ENCODE measurements around the gene CHD9.
"Not testable (repeated sequence)": the region's sequence is repeated elsewhere in the genome, so short reads cannot be mapped to it uniquely, and the experiment has no call there.

The CHD9 gene

DNA sequence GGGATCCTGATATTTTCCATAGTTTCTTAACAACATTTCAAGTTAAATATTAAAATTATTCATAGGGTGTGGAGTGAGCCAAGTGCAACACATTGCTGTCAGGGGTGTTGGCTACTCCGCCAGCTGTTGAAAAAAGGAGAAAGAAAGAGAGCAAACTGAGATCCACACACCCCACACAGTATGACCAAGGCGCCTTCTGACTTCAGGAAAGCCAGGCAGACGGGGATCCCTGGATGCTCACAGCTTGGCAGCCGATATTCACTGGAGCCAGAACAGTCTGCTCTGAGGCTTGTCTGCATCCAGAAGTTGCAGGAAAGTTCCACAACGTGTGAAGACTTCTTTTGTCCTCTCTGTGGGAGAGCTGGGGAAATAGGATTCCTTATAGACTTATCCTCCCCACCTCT, 11.4 kb upstream of the CHD9 start:
- Histone ChIP-seq H4K8ac (ENCODE audit: low read depth, low read length) (no peak overlapping the region), H2BK12ac (ENCODE audit: low read length) (no peak overlapping the region), H4K91ac (ENCODE audit: low read depth, low read length, poor library complexity) (no peak overlapping the region), H2BK15ac (ENCODE audit: low read length) (no peak overlapping the region), H2BK5ac (ENCODE audit: low read length) (peak overlapping the region; percentile 45), H2AK5ac (ENCODE audit: low read depth, low read length) (no peak overlapping the region), H2AFZ (ENCODE audit: low read length) (peak overlapping the region; percentile 77), H3K9me3 (replicated peaks in 1 of 2; ENCODE audit: control insufficient read depth in 2 of 2, insufficient read depth in 1 of 2, low read depth in 1 of 2, low read length in 2 of 2) (peaks cover 0 to 2% of the 10 kb centered on the region in 2 donors), H3K9ac (ENCODE audit: low read depth, low read length, poor library complexity) (no peak overlapping the region), H3K36me3 (replicated peaks in 1 of 2; ENCODE audit: control insufficient read depth in 2 of 2, insufficient read depth in 2 of 2, low read length in 2 of 2) (no peaks in the 10 kb centered on the region), H2BK120ac (ENCODE audit: low read depth, low read length) (no peak overlapping the region), H3K4me3 (ENCODE audit: low read length in 2 of 2) (peak overlapping the region; percentile 29 to 34), H3K4me1 (ENCODE audit: control insufficient read depth in 2 of 2, insufficient read depth in 1 of 2, low read depth in 1 of 2, low read length in 2 of 2) (peaks cover 24 to 30% of the 10 kb centered on the region in 2 donors), H3K79me1 (ENCODE audit: low read depth, low read length) (no peaks in the 10 kb centered on the region), H3K27me3 (ENCODE audit: control insufficient read depth in 3 of 3, insufficient read depth in 3 of 3, low read depth in 1 of 3, low read length in 3 of 3) (no peaks in the 10 kb centered on the region), H3K23ac (ENCODE audit: low read depth, low read length, poor library complexity) (no peak overlapping the region), H3K27ac (replicated peaks; ENCODE audit: low read length) (peak overlapping the region; percentile 38), H3K4ac (ENCODE audit: low read length) (no peak overlapping the region), H3K14ac (ENCODE audit: low read length) (no peak overlapping the region), H3K4me2 (ENCODE audit: insufficient read depth, low read length, poor library complexity, severe bottlenecking) (peak overlapping the region; percentile 80), H3K18ac (ENCODE audit: low read length) (peak overlapping the region; percentile 66)
- DNase-seq (ENCODE audit: low spot score), result no peak
- WGBS, 2 donors (ENCODE audit: extremely low coverage in 2 of 2, insufficient read length in 2 of 2, insufficient replicate concordance in 1 of 2), result no CpG with 5 or more reads among the region's 5 CpGs

DNA sequence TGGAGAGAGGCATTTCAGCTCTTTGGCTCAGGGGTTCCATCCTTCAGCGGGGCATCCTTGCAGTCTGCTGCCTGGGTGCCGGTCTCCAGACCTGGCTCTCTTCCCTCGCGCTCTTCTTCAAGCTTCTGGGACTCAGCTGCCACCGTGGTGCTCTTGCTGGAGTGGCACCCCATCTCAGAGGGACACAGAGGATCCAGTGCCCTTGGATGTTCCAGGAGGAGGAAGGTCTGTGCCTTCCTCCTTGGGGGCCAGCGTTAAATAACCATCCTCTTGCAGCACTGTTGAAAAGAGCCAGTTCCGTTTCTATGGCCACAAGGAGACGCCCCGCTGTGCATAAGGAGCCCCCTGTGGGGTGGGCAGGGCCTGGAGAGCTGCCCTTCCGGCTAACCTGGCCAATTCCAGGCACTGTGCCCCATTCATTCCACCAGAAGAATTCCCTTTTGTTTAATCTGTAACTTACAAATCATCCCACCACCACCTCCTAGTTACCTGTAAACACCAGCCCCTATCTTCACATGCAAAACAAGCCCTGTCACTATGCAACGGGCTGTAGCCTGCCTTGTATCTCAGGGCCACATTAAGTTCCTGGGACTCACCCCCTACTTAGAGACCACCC, 10.7 kb upstream of the CHD9 start:
- H3K36me3 ChIP-seq (replicated peaks in 1 of 2; ENCODE audit: control insufficient read depth in 2 of 2, insufficient read depth in 2 of 2, low read length in 2 of 2), result no peaks in the 10 kb centered on the region
- H2AK5ac ChIP-seq (ENCODE audit: low read depth, low read length), result peak overlapping the region; percentile 61
- H3K79me1 ChIP-seq (ENCODE audit: low read depth, low read length), result no peaks in the 10 kb centered on the region
- no peak overlapping the region for H3K4ac ChIP-seq (ENCODE audit: low read length)
- no peaks in the 10 kb centered on the region for H3K27me3 ChIP-seq (ENCODE audit: control insufficient read depth in 3 of 3, insufficient read depth in 3 of 3, low read depth in 1 of 3, low read length in 3 of 3)
- H2BK12ac ChIP-seq (ENCODE audit: low read length), result peak overlapping the region; percentile 64
- WGBS, 2 donors (ENCODE audit: extremely low coverage in 2 of 2, insufficient read length in 2 of 2, insufficient replicate concordance in 1 of 2), result no CpG with 5 or more reads among the region's 11 CpGs
- H3K4me2 ChIP-seq (ENCODE audit: insufficient read depth, low read length, poor library complexity, severe bottlenecking), result peak overlapping the region; percentile 80
- H2BK120ac ChIP-seq (ENCODE audit: low read depth, low read length), result no peak overlapping the region
- no peak overlapping the region for H3K23ac ChIP-seq (ENCODE audit: low read depth, low read length, poor library complexity)
- H2BK5ac ChIP-seq (ENCODE audit: low read length), result peak overlapping the region; percentile 45
- H2AFZ ChIP-seq (ENCODE audit: low read length), result peak overlapping the region; percentile 77
- peak overlapping the region; percentile 29 to 35 for H3K4me3 ChIP-seq (ENCODE audit: low read length in 2 of 2)
- H4K91ac ChIP-seq (ENCODE audit: low read depth, low read length, poor library complexity), result no peak overlapping the region
- no peak overlapping the region for H2BK15ac ChIP-seq (ENCODE audit: low read length)
- H3K14ac ChIP-seq (ENCODE audit: low read length), result no peak overlapping the region
- H3K9ac ChIP-seq (ENCODE audit: low read depth, low read length, poor library complexity), result peak overlapping the region; percentile 65
- H4K8ac ChIP-seq (ENCODE audit: low read depth, low read length), result no peak overlapping the region
- H3K4me1 ChIP-seq (ENCODE audit: control insufficient read depth in 2 of 2, insufficient read depth in 1 of 2, low read depth in 1 of 2, low read length in 2 of 2), result peaks cover 24 to 30% of the 10 kb centered on the region in 2 donors
- peak; percentile 56 for DNase-seq (ENCODE audit: low spot score)
- peak overlapping the region; percentile 89 for H3K18ac ChIP-seq (ENCODE audit: low read length)
- peaks cover 0 to 2% of the 10 kb centered on the region in 2 donors for H3K9me3 ChIP-seq (replicated peaks in 1 of 2; ENCODE audit: control insufficient read depth in 2 of 2, insufficient read depth in 1 of 2, low read depth in 1 of 2, low read length in 2 of 2)
- peak overlapping the region; percentile 42 for H3K27ac ChIP-seq (replicated peaks; ENCODE audit: low read length)

DNA sequence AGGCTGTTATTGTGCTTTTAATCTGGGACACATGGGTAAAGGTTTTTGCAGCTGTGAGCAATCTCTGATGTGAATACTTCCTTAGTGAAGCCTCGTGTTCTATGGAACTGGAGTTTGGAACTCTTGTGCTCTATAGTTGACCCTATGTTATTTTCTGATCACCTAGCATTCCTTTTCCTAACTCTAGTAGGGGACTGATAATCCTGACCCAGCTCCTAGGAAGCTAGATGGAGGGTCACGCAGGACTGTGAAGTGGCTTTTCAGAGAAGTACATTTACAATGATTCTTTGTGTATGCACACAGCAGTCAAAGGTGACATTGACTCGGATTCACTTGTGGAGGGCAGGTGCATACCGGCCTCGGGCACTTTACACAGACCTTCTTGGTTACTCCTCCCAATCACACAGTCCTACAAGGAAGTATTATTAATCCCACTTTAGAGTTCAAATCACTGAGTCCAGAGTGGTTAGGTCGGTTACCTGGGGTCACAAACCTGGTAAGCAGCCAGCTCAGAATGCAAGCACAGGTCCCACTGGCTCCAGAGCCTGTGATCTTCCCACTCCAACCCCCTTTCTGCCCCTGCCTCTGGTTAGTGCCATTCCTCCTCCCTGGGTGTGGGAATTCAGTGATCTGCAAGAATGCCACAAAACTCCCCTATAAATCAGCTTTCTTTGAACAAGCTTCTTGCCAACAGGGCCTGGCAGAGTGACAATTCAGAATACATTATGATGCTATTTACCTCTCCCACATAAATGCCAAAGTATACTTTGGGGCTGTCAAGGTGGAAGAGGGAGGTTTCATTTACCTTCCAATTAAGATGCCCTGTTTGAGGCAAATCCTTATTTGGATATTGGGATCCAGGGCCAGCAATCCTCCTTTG, 9.2 kb upstream of the CHD9 start:
- H3K4me2 ChIP-seq (ENCODE audit: insufficient read depth, low read length, poor library complexity, severe bottlenecking), result no peak overlapping the region
- no peak overlapping the region for H4K8ac ChIP-seq (ENCODE audit: low read depth, low read length)
- no peak overlapping the region for H3K27ac ChIP-seq (replicated peaks; ENCODE audit: low read length)
- no peak overlapping the region for H2BK120ac ChIP-seq (ENCODE audit: low read depth, low read length)
- no peak overlapping the region for H3K23ac ChIP-seq (ENCODE audit: low read depth, low read length, poor library complexity)
- H3K79me1 ChIP-seq (ENCODE audit: low read depth, low read length), result no peaks in the 10 kb centered on the region
- H2AFZ ChIP-seq (ENCODE audit: low read length), result no peak overlapping the region
- no peaks in the 10 kb centered on the region for H3K27me3 ChIP-seq (ENCODE audit: control insufficient read depth in 3 of 3, insufficient read depth in 3 of 3, low read depth in 1 of 3, low read length in 3 of 3)
- H3K4ac ChIP-seq (ENCODE audit: low read length), result no peak overlapping the region
- no peak overlapping the region for H3K4me3 ChIP-seq (ENCODE audit: low read length in 2 of 2)
- H3K9me3 ChIP-seq (replicated peaks in 1 of 2; ENCODE audit: control insufficient read depth in 2 of 2, insufficient read depth in 1 of 2, low read depth in 1 of 2, low read length in 2 of 2), result peaks cover 0 to 2% of the 10 kb centered on the region in 2 donors
- H3K18ac ChIP-seq (ENCODE audit: low read length), result no peak overlapping the region
- no peak overlapping the region for H3K9ac ChIP-seq (ENCODE audit: low read depth, low read length, poor library complexity)
- H2BK12ac ChIP-seq (ENCODE audit: low read length), result no peak overlapping the region
- H4K91ac ChIP-seq (ENCODE audit: low read depth, low read length, poor library complexity), result no peak overlapping the region
- DNase-seq (ENCODE audit: low spot score), result no peak
- H2BK15ac ChIP-seq (ENCODE audit: low read length), result no peak overlapping the region
- no peak overlapping the region for H3K14ac ChIP-seq (ENCODE audit: low read length)
- WGBS, 2 donors (ENCODE audit: extremely low coverage in 2 of 2, insufficient read length in 2 of 2, insufficient replicate concordance in 1 of 2), result no CpG with 5 or more reads among the region's 6 CpGs
- no peak overlapping the region for H2BK5ac ChIP-seq (ENCODE audit: low read length)
- H3K36me3 ChIP-seq (replicated peaks in 1 of 2; ENCODE audit: control insufficient read depth in 2 of 2, insufficient read depth in 2 of 2, low read length in 2 of 2), result no peaks in the 10 kb centered on the region
- no peak overlapping the region for H2AK5ac ChIP-seq (ENCODE audit: low read depth, low read length)
- peaks cover 24 to 30% of the 10 kb centered on the region in 2 donors for H3K4me1 ChIP-seq (ENCODE audit: control insufficient read depth in 2 of 2, insufficient read depth in 1 of 2, low read depth in 1 of 2, low read length in 2 of 2)

DNA sequence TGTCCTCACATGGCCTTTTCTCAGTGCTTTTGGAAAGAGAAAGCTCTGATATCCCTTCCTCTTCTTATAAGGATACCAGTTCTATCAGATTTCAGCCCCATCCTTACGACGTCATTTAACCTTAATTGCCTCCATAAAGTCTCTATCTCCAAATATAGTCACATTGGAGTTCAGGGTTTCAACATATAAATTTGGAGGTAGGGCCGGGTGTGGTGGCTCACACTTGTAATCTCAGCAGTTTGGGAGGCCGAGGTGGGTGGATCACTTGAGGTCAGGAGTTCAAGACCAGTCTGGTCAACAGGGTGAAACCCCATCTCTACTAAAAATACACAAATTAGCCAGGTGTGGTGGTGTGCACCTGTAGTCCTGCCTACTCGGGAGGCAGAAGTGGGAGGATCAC, 7.3 kb upstream of the CHD9 start:
- not testable (repeated sequence) for H4K91ac ChIP-seq (ENCODE audit: low read depth, low read length, poor library complexity); H2BK5ac ChIP-seq (ENCODE audit: low read length); H3K4me2 ChIP-seq (ENCODE audit: insufficient read depth, low read length, poor library complexity, severe bottlenecking); H3K27ac ChIP-seq (replicated peaks; ENCODE audit: low read length); H3K14ac ChIP-seq (ENCODE audit: low read length); H3K36me3 ChIP-seq (replicated peaks in 1 of 2; ENCODE audit: control insufficient read depth in 2 of 2, insufficient read depth in 2 of 2, low read length in 2 of 2); H2BK120ac ChIP-seq (ENCODE audit: low read depth, low read length); H4K8ac ChIP-seq (ENCODE audit: low read depth, low read length); H2BK12ac ChIP-seq (ENCODE audit: low read length); H2BK15ac ChIP-seq (ENCODE audit: low read length); DNase-seq (ENCODE audit: low spot score); H3K79me1 ChIP-seq (ENCODE audit: low read depth, low read length); H2AK5ac ChIP-seq (ENCODE audit: low read depth, low read length); H3K27me3 ChIP-seq (ENCODE audit: control insufficient read depth in 3 of 3, insufficient read depth in 3 of 3, low read depth in 1 of 3, low read length in 3 of 3); H3K4ac ChIP-seq (ENCODE audit: low read length); H3K4me3 ChIP-seq (ENCODE audit: low read length in 2 of 2); H2AFZ ChIP-seq (ENCODE audit: low read length); H3K23ac ChIP-seq (ENCODE audit: low read depth, low read length, poor library complexity); H3K18ac ChIP-seq (ENCODE audit: low read length); H3K9ac ChIP-seq (ENCODE audit: low read depth, low read length, poor library complexity); H3K9me3 ChIP-seq (replicated peaks in 1 of 2; ENCODE audit: control insufficient read depth in 2 of 2, insufficient read depth in 1 of 2, low read depth in 1 of 2, low read length in 2 of 2)
- no CpG with 5 or more reads among the region's 5 CpGs for WGBS, 2 donors (ENCODE audit: extremely low coverage in 2 of 2, insufficient read length in 2 of 2, insufficient replicate concordance in 1 of 2)
- H3K4me1 ChIP-seq (ENCODE audit: control insufficient read depth in 2 of 2, insufficient read depth in 1 of 2, low read depth in 1 of 2, low read length in 2 of 2), result peaks cover 17 to 20% of the 10 kb centered on the region in 2 donors

Data from neuronal stem cell (in vitro differentiated cells).